ENCODE measurements around the gene HAAO. TPM values are rescaled to one million over a fixed set of nuclear protein-coding genes. Genes with fewer than 3 reads are reported as not detected.

The HAAO gene
- total and polyA plus RNA-seq, 2 donors (not counting 3 experiments of a cell fraction or from before 2014, with no cell fraction given) = 0.82 to 1.1 TPM

GRCh38 chr2:42795841-42796301 is 3.5 kb upstream of the HAAO start:
- peak overlapping the region; percentile 36 for H2AFZ ChIP-seq (ENCODE audit: low read depth, low read length)
- H3K9me1 ChIP-seq (replicated peaks; ENCODE audit: control insufficient read depth, extremely low read depth, insufficient read depth, low read length) = no peaks in the 10 kb centered on the region
- H3K4me2 ChIP-seq (ENCODE audit: insufficient read depth, low read length) = no peak overlapping the region

DNA sequence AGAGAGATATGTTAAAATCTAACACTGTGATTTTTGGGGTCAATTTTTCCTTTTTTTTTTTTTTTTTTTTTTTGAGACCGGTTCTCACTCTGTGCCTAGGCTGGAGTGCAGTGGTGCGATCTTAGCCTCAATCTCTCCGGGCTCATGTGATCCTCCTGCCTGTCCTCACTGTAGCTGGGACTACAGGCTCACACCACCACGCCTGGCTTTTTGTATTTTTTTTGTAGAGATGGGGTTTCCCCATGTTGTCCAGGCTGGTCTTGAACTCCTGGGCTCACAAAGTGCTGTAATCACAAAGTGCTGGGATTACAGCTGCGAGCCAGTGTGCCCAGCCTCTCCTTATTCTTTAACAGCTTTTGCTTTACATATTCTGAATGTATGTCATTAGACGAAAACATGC is 2.9 kb upstream of the HAAO start:
- BruUV-seq (replicated peaks) = no TSS peak
- Histone ChIP-seq H3K9me3 (replicated peaks; ENCODE audit: control insufficient read depth, insufficient read depth, low read length) (no peaks in the 10 kb centered on the region), H3K9ac (replicated peaks; ENCODE audit: extremely low read depth, insufficient read depth, low read length) (no peak overlapping the region), H3K79me2 (ENCODE audit: control insufficient read depth, insufficient read depth, low read length) (no peaks in the 10 kb centered on the region), H4K20me1 (replicated peaks; ENCODE audit: control insufficient read depth, extremely low read depth, insufficient read depth, low read length) (no peaks in the 10 kb centered on the region), H3K4me3 (replicated peaks in 1 of 3; ENCODE audit: insufficient read depth in 1 of 3, low read depth in 1 of 3, low read length in 3 of 3) (no peak overlapping the region), H3K27ac (ENCODE audit: insufficient read depth, low read depth, low read length) (no peak overlapping the region), H3K27me3 (ENCODE audit: control insufficient read depth in 2 of 2, insufficient read depth in 2 of 2, low read length in 2 of 2) (peaks cover 11 to 12% of the 10 kb centered on the region in 2 experiments), H3K4me1 (ENCODE audit: control insufficient read depth, extremely low read depth, insufficient read depth, low read length) (peaks cover 4% of the 10 kb centered on the region), H2AFZ (ENCODE audit: low read depth, low read length) (no peak overlapping the region), H3K9me1 (replicated peaks; ENCODE audit: control insufficient read depth, extremely low read depth, insufficient read depth, low read length) (no peaks in the 10 kb centered on the region), H3K36me3 (ENCODE audit: control insufficient read depth in 2 of 2, extremely low read depth in 1 of 2, insufficient read depth in 2 of 2, low read length in 2 of 2) (no peaks in the 10 kb centered on the region), H3K4me2 (ENCODE audit: insufficient read depth, low read length) (no peak overlapping the region)
- ChIA-PET POLR2A (no interaction called here), CTCF (no interaction called here)
- FAIRE-seq (no peak), DNase-seq (ENCODE audit: low read depth, low spot score) (no peak)
- intact Hi-C loops (cut with micrococcal nuclease) (loop anchor here (2.0 kb wide), 1 partner anchor 14 kb away; no protein-coding TSS in a partner anchor), dilution Hi-C loops (cut with MboI; ENCODE audit: extremely low pct_ligation_motif_present, low sequenced_read_pairs) (no loop called here)
- TF ChIP-seq FOS (IDR thresholded peaks at IDR 0.05; ENCODE audit: borderline replicate concordance, insufficient read depth, low read length) = no peak
- TF ChIP-seq MAX (IDR thresholded peaks at IDR 0.05; ENCODE audit: insufficient read depth, insufficient read length) = no peak
- TF ChIP-seq JUN (IDR thresholded peaks at IDR 0.05; ENCODE audit: borderline replicate concordance, insufficient read depth, insufficient read length, low read depth) = no peak
- no peak for TF ChIP-seq POLR2A (IDR thresholded peaks at IDR 0.05; ENCODE audit: low read depth, low read length)
- TF ChIP-seq, protein P1, sequence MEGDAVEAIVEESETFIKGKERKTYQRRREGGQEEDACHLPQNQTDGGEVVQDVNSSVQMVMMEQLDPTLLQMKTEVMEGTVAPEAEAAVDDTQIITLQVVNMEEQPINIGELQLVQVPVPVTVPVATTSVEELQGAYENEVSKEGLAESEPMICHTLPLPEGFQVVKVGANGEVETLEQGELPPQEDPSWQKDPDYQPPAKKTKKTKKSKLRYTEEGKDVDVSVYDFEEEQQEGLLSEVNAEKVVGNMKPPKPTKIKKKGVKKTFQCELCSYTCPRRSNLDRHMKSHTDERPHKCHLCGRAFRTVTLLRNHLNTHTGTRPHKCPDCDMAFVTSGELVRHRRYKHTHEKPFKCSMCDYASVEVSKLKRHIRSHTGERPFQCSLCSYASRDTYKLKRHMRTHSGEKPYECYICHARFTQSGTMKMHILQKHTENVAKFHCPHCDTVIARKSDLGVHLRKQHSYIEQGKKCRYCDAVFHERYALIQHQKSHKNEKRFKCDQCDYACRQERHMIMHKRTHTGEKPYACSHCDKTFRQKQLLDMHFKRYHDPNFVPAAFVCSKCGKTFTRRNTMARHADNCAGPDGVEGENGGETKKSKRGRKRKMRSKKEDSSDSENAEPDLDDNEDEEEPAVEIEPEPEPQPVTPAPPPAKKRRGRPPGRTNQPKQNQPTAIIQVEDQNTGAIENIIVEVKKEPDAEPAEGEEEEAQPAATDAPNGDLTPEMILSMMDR (IDR thresholded peaks at IDR 0.05; ENCODE audit: extremely low read depth in 1 of 2, insufficient read depth in 1 of 2, low read depth in 1 of 2, low read length in 2 of 2) = no peak
- TF ChIP-seq POLR2AphosphoS5 (IDR thresholded peaks at IDR 0.05; ENCODE audit: insufficient read depth, low read depth, low read length) = no peak
- no peak for TF ChIP-seq EZH2 (IDR thresholded peaks at IDR 0.05; ENCODE audit: borderline replicate concordance, low read depth, low read length, severe bottlenecking)
- TF ChIP-seq MYC (IDR thresholded peaks at IDR 0.05; ENCODE audit: low read depth, low read length) = no peak
- TF ChIP-seq GATA2 (IDR thresholded peaks at IDR 0.05; ENCODE audit: insufficient read depth, insufficient read length, low read depth, low read length) = no peak

More at GRCh38 chr2:42795841-42796301, 3.5 kb upstream of the HAAO start:
- TSS peak; percentile 84 for BruUV-seq (replicated peaks)
- ChIA-PET CTCF (no interaction called here), POLR2A (no interaction called here)
- Histone ChIP-seq H3K4me3 (replicated peaks in 1 of 3; ENCODE audit: insufficient read depth in 1 of 3, low read depth in 1 of 3, low read length in 3 of 3) (no peak overlapping the region), H3K27me3 (ENCODE audit: control insufficient read depth in 2 of 2, insufficient read depth in 2 of 2, low read length in 2 of 2) (peaks cover 11 to 12% of the 10 kb centered on the region in 2 experiments), H3K27ac (ENCODE audit: insufficient read depth, low read depth, low read length) (no peak overlapping the region), H3K79me2 (ENCODE audit: control insufficient read depth, insufficient read depth, low read length) (no peaks in the 10 kb centered on the region), H3K9me3 (replicated peaks; ENCODE audit: control insufficient read depth, insufficient read depth, low read length) (no peaks in the 10 kb centered on the region), H3K4me1 (ENCODE audit: control insufficient read depth, extremely low read depth, insufficient read depth, low read length) (peaks cover 4% of the 10 kb centered on the region), H3K36me3 (ENCODE audit: control insufficient read depth in 2 of 2, extremely low read depth in 1 of 2, insufficient read depth in 2 of 2, low read length in 2 of 2) (no peaks in the 10 kb centered on the region), H3K9ac (replicated peaks; ENCODE audit: extremely low read depth, insufficient read depth, low read length) (no peak overlapping the region), H4K20me1 (replicated peaks; ENCODE audit: control insufficient read depth, extremely low read depth, insufficient read depth, low read length) (no peaks in the 10 kb centered on the region)
- dilution Hi-C loops (cut with MboI; ENCODE audit: extremely low pct_ligation_motif_present, low sequenced_read_pairs) (no loop called here), intact Hi-C loops (cut with micrococcal nuclease) (loop anchor here (2.0 kb wide), 1 partner anchor 13 kb away; no protein-coding TSS in a partner anchor)
- peak; percentile 49 for DNase-seq (ENCODE audit: low read depth, low spot score)
- FAIRE-seq = peak; percentile 63
- TF ChIP-seq MAX (IDR thresholded peaks at IDR 0.05; ENCODE audit: insufficient read depth, insufficient read length) = no peak
- no peak for TF ChIP-seq POLR2AphosphoS5 (IDR thresholded peaks at IDR 0.05; ENCODE audit: insufficient read depth, low read depth, low read length)
- no peak for TF ChIP-seq JUN (IDR thresholded peaks at IDR 0.05; ENCODE audit: borderline replicate concordance, insufficient read depth, insufficient read length, low read depth)
- no peak for TF ChIP-seq POLR2A (IDR thresholded peaks at IDR 0.05; ENCODE audit: low read depth, low read length)
- TF ChIP-seq EZH2 (IDR thresholded peaks at IDR 0.05; ENCODE audit: borderline replicate concordance, low read depth, low read length, severe bottlenecking) = no peak
- no peak for TF ChIP-seq GATA2 (IDR thresholded peaks at IDR 0.05; ENCODE audit: insufficient read depth, insufficient read length, low read depth, low read length)
